GM18502 (cell line): ENCODE results near the gene JPH2.
A peak's percentile ranks its signal among the peaks of the same experiment; 100 is the strongest.

Source experiments
- ATAC-seq: cut with Tn5 transposase; IDR thresholded peaks from one replicate; pipeline ENCODE4 v1.9.1; 2021; ENCODE audit warnings: mild to moderate bottlenecking; ENCODE audit not compliant: unreplicated experiment, poor library complexity

Gene JPH2

GRCh38 chr20:44083220-44083933, 103.6 kb downstream of the JPH2 start:
- ATAC-seq: no peak

DNA sequence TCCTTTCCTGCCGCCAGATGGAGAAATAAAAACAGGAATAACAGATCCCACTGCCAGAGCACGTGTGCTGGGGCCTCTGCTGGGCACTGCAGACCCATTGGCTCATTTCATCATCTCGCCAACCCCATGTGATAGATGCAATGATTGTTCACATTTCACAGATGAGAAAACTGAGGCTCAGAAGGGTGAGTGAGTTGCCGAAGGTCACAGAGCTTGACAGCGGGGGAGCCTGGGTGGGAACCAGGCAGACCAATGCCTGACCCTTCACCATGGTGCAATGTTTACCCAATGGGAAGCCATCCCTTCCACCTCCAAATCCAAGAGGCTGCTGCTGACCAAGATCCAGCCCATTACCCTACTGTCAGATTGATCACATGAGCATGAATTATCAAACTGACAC, 105.1 kb downstream of the JPH2 start:
- no peak for ATAC-seq

DNA sequence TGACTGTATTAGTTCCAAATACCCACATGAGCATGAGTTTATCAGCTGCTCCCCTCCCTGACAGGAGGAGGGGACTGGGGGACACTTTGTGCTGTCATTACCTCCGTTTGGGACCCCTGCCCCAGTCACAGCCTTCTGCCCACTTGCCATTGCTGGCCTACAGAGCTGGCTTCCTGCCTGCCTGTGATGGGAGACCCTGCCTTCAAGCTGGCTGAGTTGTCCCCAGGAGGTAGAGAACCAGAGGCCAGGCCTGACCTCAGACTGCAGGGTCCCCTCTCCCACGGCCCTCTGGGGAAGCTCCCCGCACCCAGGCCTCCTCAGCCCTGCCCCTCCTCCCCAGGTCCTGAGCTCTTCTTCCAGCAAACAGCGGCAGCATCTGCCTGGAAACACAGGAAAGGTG, 105.5 kb downstream of the JPH2 start:
- ATAC-seq: no peak

- peak; percentile 75 for ATAC-seq
Measured at GRCh38 chr20:44080646-44081267, 106.2 kb downstream of the JPH2 start.

DNA sequence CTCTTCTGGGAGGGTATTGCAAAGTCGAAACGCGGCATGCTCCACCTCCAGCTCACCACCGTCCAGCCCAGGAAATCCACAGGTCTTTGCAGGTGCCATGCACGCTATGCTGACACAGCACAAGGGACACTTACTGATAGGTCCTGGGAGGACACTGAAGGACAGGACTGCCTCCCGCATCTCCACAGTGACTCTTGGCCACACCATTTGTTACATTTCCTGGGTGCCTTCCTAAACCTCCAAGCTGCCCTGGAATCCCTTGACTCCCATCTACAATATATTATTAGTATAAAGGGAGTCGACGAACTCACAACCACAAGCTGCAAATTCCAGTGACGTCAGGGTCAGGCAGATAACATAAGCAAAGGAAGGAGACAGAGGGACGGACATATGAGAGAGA, 106.9 kb downstream of the JPH2 start:
- ATAC-seq: no peak

GRCh38 chr20:44079291-44079690, 107.7 kb downstream of the JPH2 start:
- no peak for ATAC-seq

DNA sequence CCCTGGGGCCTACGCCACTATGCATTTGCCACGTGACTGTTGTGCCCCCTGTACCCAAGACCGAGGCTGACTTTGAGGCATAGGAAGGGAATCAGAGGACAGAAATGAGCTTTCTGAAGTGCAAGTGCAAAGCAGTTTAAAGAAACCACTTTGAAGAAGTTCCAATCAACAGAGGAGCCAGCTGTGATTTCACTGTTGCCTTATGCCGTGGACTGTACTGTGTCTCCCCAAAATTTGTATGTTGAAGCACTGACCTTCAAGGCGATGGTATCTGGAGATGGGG, 111.1 kb downstream of the JPH2 start:
- ATAC-seq: no peak

GRCh38 chr20:44075191-44075949, 111.6 kb downstream of the JPH2 start:
- ATAC-seq: no peak

GRCh38 chr20:44074252-44075151, 112.5 kb downstream of the JPH2 start:
- ATAC-seq: no peak

DNA sequence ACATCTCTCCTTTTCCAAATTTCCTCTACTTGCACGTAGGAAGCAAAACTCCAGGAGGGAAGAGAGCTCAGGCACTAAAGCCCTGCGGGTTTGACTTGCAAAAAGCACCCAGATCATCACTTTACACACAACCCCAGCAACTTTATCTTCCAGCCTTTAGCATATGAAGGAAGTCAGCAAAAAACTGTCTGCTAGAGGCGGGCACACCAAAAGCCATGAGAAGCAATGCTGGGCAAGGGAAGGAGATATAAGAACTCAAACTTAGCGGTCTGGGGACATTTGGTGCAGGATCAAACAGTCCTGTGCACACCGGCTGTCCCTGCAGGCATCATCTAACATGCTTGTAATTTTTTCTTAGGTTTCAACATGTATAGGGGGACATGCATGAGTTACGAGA, 113.3 kb downstream of the JPH2 start:
- no peak for ATAC-seq

- ATAC-seq: no peak
Measured at GRCh38 chr20:44073011-44073674, 113.8 kb downstream of the JPH2 start.

GRCh38 chr20:44072384-44072783, 114.6 kb downstream of the JPH2 start:
- no peak for ATAC-seq

DNA sequence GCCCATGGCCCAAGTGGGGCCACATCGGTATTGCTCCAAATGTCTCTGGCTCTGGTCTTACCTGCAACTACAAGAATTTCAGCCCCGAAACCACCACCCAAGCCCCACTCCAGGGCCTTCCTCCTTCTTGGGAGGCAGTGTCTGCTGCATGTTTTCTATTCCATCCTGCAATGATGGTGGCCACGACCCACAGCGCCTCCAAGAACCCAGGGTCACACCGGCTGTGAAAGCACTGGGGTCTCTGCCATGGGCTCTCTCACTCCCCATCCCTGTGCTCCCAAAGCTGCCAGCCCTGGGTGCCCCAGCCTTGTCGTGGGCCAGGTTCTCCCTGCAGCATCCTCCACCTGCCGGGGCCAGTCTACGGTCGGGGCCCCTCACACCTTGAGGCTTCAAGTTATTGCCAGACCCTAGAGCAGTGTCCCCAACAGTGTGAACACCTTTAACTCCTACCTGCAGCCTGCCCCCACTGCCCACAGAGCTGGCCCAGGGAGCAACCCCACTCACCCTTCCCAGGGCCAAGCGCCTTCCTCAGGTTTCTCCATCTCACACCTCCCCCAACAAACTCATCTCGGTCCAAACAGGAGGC, 115.4 kb downstream of the JPH2 start:
- no peak for ATAC-seq

GRCh38 chr20:44071057-44071456, 115.9 kb downstream of the JPH2 start:
- ATAC-seq: no peak

- no peak for ATAC-seq
Measured at GRCh38 chr20:44070139-44070900, 116.7 kb downstream of the JPH2 start.

DNA sequence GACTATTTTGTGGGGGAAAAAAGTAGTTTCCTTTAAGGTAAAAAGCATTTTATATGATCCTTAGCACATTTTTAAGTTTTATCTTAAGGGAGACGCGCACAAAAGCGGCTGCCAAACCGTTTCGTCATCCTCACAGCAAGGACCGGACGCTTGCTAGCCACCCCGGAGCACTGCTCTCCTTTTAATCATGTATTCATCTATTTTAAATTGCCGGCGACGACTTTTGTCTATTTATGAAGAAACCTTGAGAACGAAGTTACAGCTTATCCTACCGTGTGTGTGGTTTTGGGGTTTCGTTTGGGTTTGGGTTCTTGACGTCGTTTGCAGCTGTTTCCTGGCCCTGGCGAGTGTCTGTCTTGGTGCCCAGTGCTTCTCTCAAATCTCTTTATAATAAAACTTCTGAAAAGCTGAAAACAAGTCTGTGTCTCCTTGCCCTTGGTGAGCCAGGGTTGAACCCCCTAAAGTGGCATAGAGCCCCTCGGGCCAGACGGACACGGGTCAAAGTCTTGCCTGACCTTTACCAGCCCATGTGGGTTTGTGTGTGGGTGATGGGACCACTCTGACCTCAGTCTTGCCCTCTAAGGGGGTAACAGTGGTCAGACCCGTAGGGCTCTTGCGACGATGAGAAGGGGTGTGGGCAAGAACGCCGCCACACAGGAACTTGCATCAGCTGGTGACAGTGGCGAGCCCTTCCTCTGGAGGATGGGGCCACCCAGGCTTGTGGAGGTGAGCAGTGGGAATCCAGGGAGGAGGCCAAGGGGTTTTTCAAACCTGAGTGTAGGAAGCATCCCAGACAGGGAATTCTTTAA, 117.6 kb downstream of the JPH2 start:
- ATAC-seq: peak; percentile 71

DNA sequence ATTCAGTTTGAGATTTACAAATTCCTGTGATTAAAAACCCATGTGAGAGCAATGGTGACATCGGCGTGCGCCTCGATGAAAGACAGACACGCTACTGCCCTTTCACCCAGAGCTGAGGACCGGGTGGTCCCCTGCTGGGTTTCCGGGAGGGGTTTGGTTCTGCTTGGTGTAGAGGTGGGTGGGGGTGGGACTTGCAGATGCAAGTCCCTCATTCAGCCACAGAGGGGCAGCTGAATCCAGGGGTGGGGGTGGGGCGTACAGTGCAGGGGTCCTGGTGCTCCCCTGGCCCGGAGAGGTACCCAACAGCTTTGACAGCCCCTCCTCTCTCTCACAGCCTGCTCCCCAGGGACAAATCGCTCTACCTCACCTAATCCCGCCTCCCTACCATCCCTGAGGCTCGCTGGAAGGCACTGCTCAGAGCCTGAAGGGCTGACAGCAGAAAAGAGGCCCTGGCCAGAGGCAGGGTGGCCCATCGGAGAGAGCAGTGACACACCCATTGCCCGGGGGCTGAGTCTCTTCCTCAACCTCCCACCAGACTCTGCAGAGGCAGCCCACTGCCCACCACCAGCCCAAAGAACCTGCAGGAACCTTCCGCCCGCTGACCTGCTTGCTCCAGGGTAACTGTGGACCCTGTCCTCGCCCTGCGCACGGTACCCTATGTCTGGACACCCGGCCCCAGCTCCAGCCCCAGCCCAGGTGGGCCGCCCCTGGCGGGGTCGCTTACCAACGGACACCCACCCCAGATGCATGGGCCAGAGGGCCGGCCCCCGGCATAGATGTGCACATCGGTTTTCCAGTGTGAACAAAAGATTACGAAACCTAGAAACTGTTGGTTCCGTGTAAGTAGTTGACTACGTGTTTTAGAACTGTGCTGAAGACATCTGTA, 118.4 kb downstream of the JPH2 start:
- peak; percentile 11 for ATAC-seq
